Measurements from ENCODE around the gene LSS.

DNA sequence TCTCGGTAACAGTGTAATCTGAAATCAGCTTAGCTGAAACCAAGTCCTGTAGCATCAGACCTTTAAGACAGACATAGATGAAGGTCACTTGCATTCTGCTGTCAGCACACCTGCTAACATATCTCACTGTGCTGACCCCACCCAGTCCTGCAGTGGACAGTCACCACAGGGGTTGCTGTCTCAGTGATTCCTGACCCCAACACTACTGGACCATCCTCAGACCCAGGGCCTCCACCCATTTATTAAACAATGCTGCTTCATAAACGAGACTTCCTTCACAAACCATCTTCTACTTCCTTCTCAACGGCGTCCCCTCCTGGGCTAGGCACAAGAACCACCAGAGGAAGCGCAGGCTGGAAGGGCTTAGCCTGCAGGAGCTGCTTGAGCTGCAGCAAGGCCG is 17.8 kb upstream of the LSS start:
- TF ChIP-seq GATA3 (IDR thresholded peaks at IDR 0.05; ENCODE audit: low read depth, low read length) (no peak), GATA2 (IDR thresholded peaks at IDR 0.05; ENCODE audit: low read depth, low read length) (no peak)

Measured in SH-SY5Y (cell line).